HCT116 (cell line): Measurements from ENCODE around the gene GNGT1. TPM values are rescaled to one million over a fixed set of nuclear protein-coding genes. Genes with fewer than 3 reads are reported as not detected.

Experiments used
- ATAC-seq: fragments of 200-7000 bp; cut with Tn5 transposase; 2 replicates; pipeline ENCODE4 v1.9.1; 2020; ENCODE audit warnings: mild to moderate bottlenecking, moderate library complexity
- BruUV-seq: library from RNA; stranded (reverse); fragments of 400-500 nt; replicated peaks from 2 replicates; lab custom pipeline; 2021; lab: Mats Ljungman, UMichigan
- CTCF ChIA-PET: fragments of 300-600 bp; sonication (Branson Sonifier 250); formaldehyde crosslinking; loops from one replicate; lab custom pipeline; 2021; ENCODE audit warnings: antibody characterized with exemption; lab: Charles Lee
- POLR2A ChIA-PET: fragments of 300-600, 350-600 bp; sonication (Branson Sonifier 250); formaldehyde crosslinking; loops from one replicate; lab custom pipeline; 2021; ENCODE audit warnings: antibody characterized with exemption; lab: Charles Lee
- RAD21 ChIA-PET, 2 experiments: fragments of 300-600 bp; sonication (Branson Sonifier 250); formaldehyde crosslinking; loops; one replicate each; lab custom pipeline; 2023; ENCODE audit warnings: low total read pairs in 2 of 2; ENCODE audit not compliant: uncharacterized antibody in 2 of 2, unreplicated experiment in 2 of 2, low non-redundant PET in 1 of 2; lab: Charles Lee
- DNase-seq: peaks from one replicate; pipeline ENCODE4 v3.0.0-alpha.2; 2010; ENCODE audit warnings: low read depth, low spot score
- H2AFZ ChIP-seq: fragments of 200-600 bp; shearing (Covaris generic), sonication (generic); 2 replicates; pipeline ENCODE4 v1.6.1; 2017; ENCODE audit warnings: low read depth, mixed run types, mixed read lengths, antibody characterized with exemption, low read length; ENCODE audit not compliant: poor library complexity, severe bottlenecking
- H3K27ac ChIP-seq: 2 replicates; pipeline ENCODE4 v1.5.1; 2012; ENCODE audit warnings: low read depth, low read length
- H3K27me3 ChIP-seq: fragments of 200-600 bp; sonication (generic); 2 replicates; pipeline ENCODE4 v1.6.1; 2016; ENCODE audit warnings: mixed run types, low read length, mixed read lengths; ENCODE audit not compliant: insufficient read depth
- H3K36me3 ChIP-seq, 2 experiments: fragments of 200-500 bp in 1 of 2; fragments of 200-600 bp in 1 of 2; sonication (Bioruptor generic) in 1 of 2; sonication (generic) in 1 of 2; 2 replicates each; pipeline versions ENCODE4 v1.5.1 to v1.6.1; 2014 to 2016; ENCODE audit warnings: low read length in 2 of 2, inconsistent platforms in 1 of 2, mixed read lengths in 1 of 2, mixed run types in 1 of 2; ENCODE audit not compliant: insufficient read depth in 2 of 2, control insufficient read depth in 1 of 2
- H3K4me1 ChIP-seq, 2 experiments: fragments of 200-600 bp in 1 of 2; sonication (generic) in 1 of 2; 2 replicates each; pipeline versions ENCODE4 v1.5.1 to v1.6.1; 2012 to 2017; ENCODE audit warnings: low read length in 2 of 2, inconsistent platforms in 1 of 2, mild to moderate bottlenecking in 1 of 2, mixed read lengths in 1 of 2, mixed run types in 1 of 2, moderate library complexity in 1 of 2; ENCODE audit not compliant: insufficient read depth in 2 of 2, control insufficient read depth in 1 of 2
- H3K4me2 ChIP-seq: fragments of 200-600 bp; sonication (generic); 2 replicates; pipeline ENCODE4 v1.6.1; 2017; ENCODE audit warnings: mixed run types, low read length, mixed read lengths
- H3K4me3 ChIP-seq, 2 experiments: fragments of 200-600 bp in 1 of 2; sonication (generic) in 1 of 2; replicated peaks in 1 of 2; 2 replicates each; pipeline ENCODE4 v1.5.1; 2011 to 2016; ENCODE audit warnings: low read length in 2 of 2, control low read depth in 1 of 2, low read depth in 1 of 2, mild to moderate bottlenecking in 1 of 2, mixed read lengths in 1 of 2, mixed run types in 1 of 2
- H3K79me2 ChIP-seq: fragments of 200-600 bp; sonication (generic); 2 replicates; pipeline ENCODE4 v1.6.1; 2017; ENCODE audit warnings: mild to moderate bottlenecking, mixed run types, low read length, moderate library complexity, mixed read lengths; ENCODE audit not compliant: insufficient read depth
- H3K9ac ChIP-seq: fragments of 200-600 bp; sonication (generic); 2 replicates; pipeline ENCODE4 v1.6.1; 2016; ENCODE audit warnings: low read length, mixed read lengths
- H3K9me2 ChIP-seq: fragments of 200-600 bp; sonication (generic), shearing (Covaris generic); 2 replicates; pipeline ENCODE4 v1.6.1; 2017; ENCODE audit warnings: mixed run types, mild to moderate bottlenecking, moderate library complexity; ENCODE audit not compliant: insufficient read depth
- H3K9me3 ChIP-seq, 2 experiments: fragments of 200-500 bp in 1 of 2; fragments of 200-600 bp in 1 of 2; sonication (Bioruptor generic) in 1 of 2; sonication (generic) in 1 of 2; 2 replicates each; pipeline ENCODE4 v1.6.1; 2014 to 2017; ENCODE audit warnings: low read length in 2 of 2, mixed read lengths in 2 of 2, inconsistent platforms in 1 of 2, low read depth in 1 of 2, mild to moderate bottlenecking in 1 of 2, mixed run types in 1 of 2, moderate library complexity in 1 of 2; ENCODE audit not compliant: control insufficient read depth in 1 of 2, insufficient read depth in 1 of 2
- H4K20me1 ChIP-seq: fragments of 200-600 bp; sonication (generic), shearing (Covaris generic); 2 replicates; pipeline ENCODE4 v1.6.1; 2017; ENCODE audit warnings: mixed run types, mild to moderate bottlenecking, moderate library complexity; ENCODE audit not compliant: insufficient read depth
- CEBPB ChIP-seq: IDR thresholded peaks from 2 replicates; pipeline ENCODE4 v1.6.1; 2012; ENCODE audit warnings: low read depth
- EGR1 ChIP-seq: IDR thresholded peaks from 2 replicates; pipeline ENCODE4 v1.6.1; 2012; ENCODE audit warnings: low read depth
- ELF1 ChIP-seq: IDR thresholded peaks from 2 replicates; pipeline ENCODE4 v1.6.1; 2012; ENCODE audit warnings: low read depth, borderline replicate concordance
- EZH2 ChIP-seq: fragments of 200-600 bp; sonication (generic); IDR thresholded peaks from 2 replicates; pipeline ENCODE4 v1.6.1; 2017; ENCODE audit warnings: antibody characterized with exemption, mixed run types
- RAD21 ChIP-seq: IDR thresholded peaks from 2 replicates; pipeline ENCODE4 v1.6.1; 2012; ENCODE audit warnings: low read depth, mild to moderate bottlenecking
- SP1 ChIP-seq: IDR thresholded peaks from 2 replicates; pipeline ENCODE4 v1.6.1; 2012; ENCODE audit warnings: low read depth
- YY1 ChIP-seq: IDR thresholded peaks from 2 replicates; pipeline ENCODE4 v1.6.1; 2011; ENCODE audit warnings: low read length, low read depth, moderate library complexity, mild to moderate bottlenecking; ENCODE audit not compliant: insufficient replicate concordance; ENCODE audit errors: extremely low read depth
- ZFX ChIP-seq: fragments of 450-650 bp; IDR thresholded peaks from 2 replicates; pipeline ENCODE4 v1.6.1; 2017
- ZNF274 ChIP-seq: fragments of 200-500 bp; sonication (Bioruptor generic); IDR thresholded peaks from 2 replicates; pipeline ENCODE4 v1.6.1; 2014; ENCODE audit warnings: mild to moderate bottlenecking, low read depth, low read length, inconsistent platforms
- intact Hi-C: fragments of 100-400 bp; cut with micrococcal nuclease; formaldehyde crosslinking; loops from 2 replicates; pipeline ENCODE4 v1.10.0; 2022
- total RNA-seq: library from RNA; stranded (reverse); gene quantifications from one replicate; pipeline ENCODE4 v1.2.1, GENCODE V29; 2021; ENCODE audit not compliant: unreplicated experiment
- TF ChIP-seq, protein P1 (sequence below): IDR thresholded peaks from 2 replicates; pipeline ENCODE4 v1.6.1; 2012
- TF ChIP-seq, protein P2 (sequence below): IDR thresholded peaks from 2 replicates; pipeline ENCODE4 v1.6.1; 2012; ENCODE audit warnings: low read depth

Gene GNGT1
- total RNA-seq, 1 experiment from 2014 or later, result 0.91 TPM

DNA sequence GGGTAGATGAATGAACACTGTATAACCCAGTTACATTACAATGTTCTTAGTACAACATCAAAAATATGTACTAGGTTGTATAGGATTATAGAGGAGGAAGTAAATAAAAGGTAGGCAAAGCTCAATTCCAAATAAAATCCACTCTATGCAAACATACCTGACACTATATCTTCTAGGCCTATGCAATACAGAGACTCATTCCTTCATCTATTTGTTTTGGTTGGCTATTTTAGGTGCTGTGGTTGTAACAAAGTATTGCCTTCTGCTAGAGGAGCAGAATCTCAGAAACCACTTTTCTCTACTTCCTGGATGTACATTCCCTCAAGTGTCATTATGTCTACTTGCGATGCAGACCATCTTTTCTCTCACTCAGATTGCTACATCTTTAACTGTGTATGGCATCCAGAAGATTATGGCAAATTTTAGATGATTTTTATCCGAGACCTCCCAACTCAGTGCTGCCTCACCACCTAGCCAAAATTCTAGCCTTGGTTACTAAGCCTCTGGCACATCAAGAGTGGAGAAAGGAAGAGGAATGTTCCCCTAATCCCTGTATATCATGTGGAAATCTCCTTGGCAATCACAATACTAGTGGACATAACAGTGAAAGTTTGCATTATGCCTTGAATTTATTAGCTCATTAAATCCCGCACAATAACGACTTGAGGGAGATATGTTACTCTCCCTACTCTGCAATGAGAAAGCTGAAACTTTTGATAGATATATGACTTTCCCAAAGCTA is 10.3 kb upstream of the GNGT1 start:
- RAD21 ChIA-PET, result no interaction called here
- H3K4me3 ChIP-seq, result no peak overlapping the region
- no peak for ATAC-seq
- TF ChIP-seq, protein P1, sequence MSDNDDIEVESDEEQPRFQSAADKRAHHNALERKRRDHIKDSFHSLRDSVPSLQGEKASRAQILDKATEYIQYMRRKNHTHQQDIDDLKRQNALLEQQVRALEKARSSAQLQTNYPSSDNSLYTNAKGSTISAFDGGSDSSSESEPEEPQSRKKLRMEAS, result no peak
- TF ChIP-seq EGR1, result no peak
- TF ChIP-seq ELF1, result no peak
- TF ChIP-seq EZH2, result no peak
- TF ChIP-seq SP1, result no peak
- no peak for TF ChIP-seq YY1
- TF ChIP-seq, protein P2, sequence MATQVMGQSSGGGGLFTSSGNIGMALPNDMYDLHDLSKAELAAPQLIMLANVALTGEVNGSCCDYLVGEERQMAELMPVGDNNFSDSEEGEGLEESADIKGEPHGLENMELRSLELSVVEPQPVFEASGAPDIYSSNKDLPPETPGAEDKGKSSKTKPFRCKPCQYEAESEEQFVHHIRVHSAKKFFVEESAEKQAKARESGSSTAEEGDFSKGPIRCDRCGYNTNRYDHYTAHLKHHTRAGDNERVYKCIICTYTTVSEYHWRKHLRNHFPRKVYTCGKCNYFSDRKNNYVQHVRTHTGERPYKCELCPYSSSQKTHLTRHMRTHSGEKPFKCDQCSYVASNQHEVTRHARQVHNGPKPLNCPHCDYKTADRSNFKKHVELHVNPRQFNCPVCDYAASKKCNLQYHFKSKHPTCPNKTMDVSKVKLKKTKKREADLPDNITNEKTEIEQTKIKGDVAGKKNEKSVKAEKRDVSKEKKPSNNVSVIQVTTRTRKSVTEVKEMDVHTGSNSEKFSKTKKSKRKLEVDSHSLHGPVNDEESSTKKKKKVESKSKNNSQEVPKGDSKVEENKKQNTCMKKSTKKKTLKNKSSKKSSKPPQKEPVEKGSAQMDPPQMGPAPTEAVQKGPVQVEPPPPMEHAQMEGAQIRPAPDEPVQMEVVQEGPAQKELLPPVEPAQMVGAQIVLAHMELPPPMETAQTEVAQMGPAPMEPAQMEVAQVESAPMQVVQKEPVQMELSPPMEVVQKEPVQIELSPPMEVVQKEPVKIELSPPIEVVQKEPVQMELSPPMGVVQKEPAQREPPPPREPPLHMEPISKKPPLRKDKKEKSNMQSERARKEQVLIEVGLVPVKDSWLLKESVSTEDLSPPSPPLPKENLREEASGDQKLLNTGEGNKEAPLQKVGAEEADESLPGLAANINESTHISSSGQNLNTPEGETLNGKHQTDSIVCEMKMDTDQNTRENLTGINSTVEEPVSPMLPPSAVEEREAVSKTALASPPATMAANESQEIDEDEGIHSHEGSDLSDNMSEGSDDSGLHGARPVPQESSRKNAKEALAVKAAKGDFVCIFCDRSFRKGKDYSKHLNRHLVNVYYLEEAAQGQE, result no peak
- TF ChIP-seq CEBPB, result no peak
- no peak for TF ChIP-seq ZNF274
- TF ChIP-seq ZFX, result no peak
- no peak for TF ChIP-seq RAD21
- no peaks in the 10 kb centered on the region for H3K79me2 ChIP-seq
- no peak overlapping the region for H3K9ac ChIP-seq
- H3K36me3 ChIP-seq, result no peaks in the 10 kb centered on the region
- intact Hi-C loops, result no loop called here
- no peak overlapping the region for H2AFZ ChIP-seq
- no peak overlapping the region for H3K4me2 ChIP-seq
- no peaks in the 10 kb centered on the region for H4K20me1 ChIP-seq
- CTCF ChIA-PET, result no interaction called here
- H3K9me3 ChIP-seq, result no peaks in the 10 kb centered on the region
- H3K9me2 ChIP-seq, result no peaks in the 10 kb centered on the region
- H3K4me1 ChIP-seq, result no peaks in the 10 kb centered on the region
- no peak for DNase-seq
- no TSS peak for BruUV-seq
- POLR2A ChIA-PET, result no interaction called here
- no peaks in the 10 kb centered on the region; the same call in 1 of the 2 replicates for H3K27me3 ChIP-seq
- no peak overlapping the region for H3K27ac ChIP-seq
